Esophagus mucosa (tissue), 1 donor: Measurements from ENCODE around the gene PWWP2A. TPM values are rescaled to one million over a fixed set of nuclear protein-coding genes. Genes with fewer than 3 reads are reported as not detected.
"Not testable (repeated sequence)": the region's sequence is repeated elsewhere in the genome, so short reads cannot be mapped to it uniquely, and the experiment has no call there.

Experiments used
- ATAC-seq: fragments of 200-7000 bp; cut with Tn5 transposase; one replicate; pipeline ENCODE4 v1.9.1; 2020
- total RNA-seq: library from RNA; stranded (reverse); gene quantifications from one replicate; pipeline ENCODE4 v1.2.4, GENCODE V29; 2023
- donor health status: DM: yes; HTN: yes; CAD: no.

Gene PWWP2A
- total RNA-seq, 1 donor from 2014 or later: 9.6 TPM

GRCh38 chr5:160075073-160075472 lies 44.2 kb downstream of the PWWP2A start:
- no peak for ATAC-seq

- ATAC-seq: no peak
These were observed 47.3 kb downstream of the PWWP2A start for GRCh38 chr5:160071916-160072315.

GRCh38 chr5:160071516-160071915 lies 47.7 kb downstream of the PWWP2A start:
- ATAC-seq: no peak

- not testable (repeated sequence) for ATAC-seq
These were observed 50.1 kb downstream of the PWWP2A start for GRCh38 chr5:160069120-160069519.

- ATAC-seq: peak; percentile 95
These were observed 54.1 kb downstream of the PWWP2A start for GRCh38 chr5:160064995-160065614.

- no peak for ATAC-seq
These were observed 54.8 kb downstream of the PWWP2A start for GRCh38 chr5:160064417-160064810.

GRCh38 chr5:160061770-160062169 lies 57.5 kb downstream of the PWWP2A start:
- ATAC-seq: no peak

- no peak for ATAC-seq
These were observed 59.2 kb downstream of the PWWP2A start for GRCh38 chr5:160060001-160060400.

- ATAC-seq: no peak
These were observed 62.0 kb downstream of the PWWP2A start for GRCh38 chr5:160057256-160057655.

- ATAC-seq: peak; percentile 67
These were observed 64.4 kb downstream of the PWWP2A start for GRCh38 chr5:160054831-160055230.

- ATAC-seq: no peak
These were observed 65.2 kb downstream of the PWWP2A start for GRCh38 chr5:160054047-160054446.

GRCh38 chr5:160049099-160049498 lies 70.2 kb downstream of the PWWP2A start:
- no peak for ATAC-seq

- ATAC-seq: no peak
These were observed 71.1 kb downstream of the PWWP2A start for GRCh38 chr5:160048131-160048530.

GRCh38 chr5:160047423-160047822 lies 71.8 kb downstream of the PWWP2A start:
- ATAC-seq: no peak

GRCh38 chr5:160044967-160045366 lies 74.3 kb downstream of the PWWP2A start:
- ATAC-seq: no peak

GRCh38 chr5:160044391-160044804 lies 74.9 kb downstream of the PWWP2A start:
- no peak for ATAC-seq

- ATAC-seq: no peak
These were observed 76.6 kb downstream of the PWWP2A start for GRCh38 chr5:160042671-160043070.

Other genes starting within 250 kb of the PWWP2A start
- not detected for gene ADRA1B, start 203.0 kb downstream of the PWWP2A start, total RNA-seq
- 37.0 TPM for gene TTC1, start 110.3 kb downstream of the PWWP2A start, total RNA-seq
- 3.1 TPM for gene FABP6, start 110.1 kb upstream of the PWWP2A start, total RNA-seq
- 2.6 TPM for gene CCNJL, start 193.1 kb upstream of the PWWP2A start, total RNA-seq